GM19023 (cell line): ENCODE data around the gene TEX52.
"Not testable (repeated sequence)": the region's sequence is repeated elsewhere in the genome, so short reads cannot be mapped to it uniquely, and the experiment has no call there.

ENCODE experiments used
- ATAC-seq: cut with Tn5 transposase; IDR thresholded peaks from one replicate; pipeline ENCODE4 v1.9.1; 2021; ENCODE audit warnings: mild to moderate bottlenecking, moderate library complexity; ENCODE audit not compliant: unreplicated experiment

TEX52 gene

GRCh38 chr12:2868986-2869632 is 12.3 kb upstream of the TEX52 start:
- not testable (repeated sequence) for ATAC-seq

GRCh38 chr12:2864198-2864597 is 7.4 kb upstream of the TEX52 start:
- no peak for ATAC-seq

- not testable (repeated sequence) for ATAC-seq
Observed at GRCh38 chr12:2863402-2863801, 6.6 kb upstream of the TEX52 start.

- no peak for ATAC-seq
Observed at GRCh38 chr12:2862876-2863275, 6.0 kb upstream of the TEX52 start.

- no peak for ATAC-seq
Observed at GRCh38 chr12:2860170-2860569, 3.3 kb upstream of the TEX52 start.

- ATAC-seq, result no peak
Observed at GRCh38 chr12:2858944-2859421, 2.1 kb upstream of the TEX52 start.

- ATAC-seq, result no peak
Observed at GRCh38 chr12:2858334-2858733, 1.5 kb upstream of the TEX52 start.

GRCh38 chr12:2857576-2857975 is 737 bp upstream of the TEX52 start:
- no peak for ATAC-seq

- no peak for ATAC-seq
Observed at GRCh38 chr12:2856051-2856450, 788 bp downstream of the TEX52 start.

- no peak for ATAC-seq
Observed at GRCh38 chr12:2855546-2855945, 1.3 kb downstream of the TEX52 start.

- ATAC-seq, result no peak
Observed at GRCh38 chr12:2854669-2855453, 2.0 kb downstream of the TEX52 start.

- no peak for ATAC-seq
Observed at GRCh38 chr12:2853626-2854025, 3.2 kb downstream of the TEX52 start.

- no peak for ATAC-seq
Observed at GRCh38 chr12:2851931-2852330, 4.9 kb downstream of the TEX52 start.

- ATAC-seq, result no peak
Observed at GRCh38 chr12:2845280-2845679, 11.6 kb downstream of the TEX52 start.

- ATAC-seq, result no peak
Observed at GRCh38 chr12:2844786-2845185, 12.1 kb downstream of the TEX52 start.

GRCh38 chr12:2842948-2843347 is 13.9 kb downstream of the TEX52 start:
- ATAC-seq, result no peak

GRCh38 chr12:2841056-2841650 is 15.7 kb downstream of the TEX52 start:
- ATAC-seq, result no peak

- ATAC-seq, result no peak
Observed at GRCh38 chr12:2836574-2836973, 20.3 kb downstream of the TEX52 start.

GRCh38 chr12:2835691-2836403 is 21.0 kb downstream of the TEX52 start:
- ATAC-seq, result no peak

GRCh38 chr12:2834581-2835491 is 22.0 kb downstream of the TEX52 start, which contains the start of gene NRIP2:
TSS of gene NRIP2 (minus strand) at chr12:2835035. CDS start at chr12:2834983, 52 bp downstream.
- ATAC-seq, result no peak
